HG02938 (cell line): ENCODE data around the gene NLRP13.
"Not testable (repeated sequence)": the region's sequence is repeated elsewhere in the genome, so short reads cannot be mapped to it uniquely, and the experiment has no call there.

ENCODE experiments used
- ATAC-seq: cut with Tn5 transposase; IDR thresholded peaks from one replicate; pipeline ENCODE4 v1.9.1; 2021; ENCODE audit warnings: mild to moderate bottlenecking, moderate library complexity; ENCODE audit not compliant: unreplicated experiment

NLRP13 gene, protein sequence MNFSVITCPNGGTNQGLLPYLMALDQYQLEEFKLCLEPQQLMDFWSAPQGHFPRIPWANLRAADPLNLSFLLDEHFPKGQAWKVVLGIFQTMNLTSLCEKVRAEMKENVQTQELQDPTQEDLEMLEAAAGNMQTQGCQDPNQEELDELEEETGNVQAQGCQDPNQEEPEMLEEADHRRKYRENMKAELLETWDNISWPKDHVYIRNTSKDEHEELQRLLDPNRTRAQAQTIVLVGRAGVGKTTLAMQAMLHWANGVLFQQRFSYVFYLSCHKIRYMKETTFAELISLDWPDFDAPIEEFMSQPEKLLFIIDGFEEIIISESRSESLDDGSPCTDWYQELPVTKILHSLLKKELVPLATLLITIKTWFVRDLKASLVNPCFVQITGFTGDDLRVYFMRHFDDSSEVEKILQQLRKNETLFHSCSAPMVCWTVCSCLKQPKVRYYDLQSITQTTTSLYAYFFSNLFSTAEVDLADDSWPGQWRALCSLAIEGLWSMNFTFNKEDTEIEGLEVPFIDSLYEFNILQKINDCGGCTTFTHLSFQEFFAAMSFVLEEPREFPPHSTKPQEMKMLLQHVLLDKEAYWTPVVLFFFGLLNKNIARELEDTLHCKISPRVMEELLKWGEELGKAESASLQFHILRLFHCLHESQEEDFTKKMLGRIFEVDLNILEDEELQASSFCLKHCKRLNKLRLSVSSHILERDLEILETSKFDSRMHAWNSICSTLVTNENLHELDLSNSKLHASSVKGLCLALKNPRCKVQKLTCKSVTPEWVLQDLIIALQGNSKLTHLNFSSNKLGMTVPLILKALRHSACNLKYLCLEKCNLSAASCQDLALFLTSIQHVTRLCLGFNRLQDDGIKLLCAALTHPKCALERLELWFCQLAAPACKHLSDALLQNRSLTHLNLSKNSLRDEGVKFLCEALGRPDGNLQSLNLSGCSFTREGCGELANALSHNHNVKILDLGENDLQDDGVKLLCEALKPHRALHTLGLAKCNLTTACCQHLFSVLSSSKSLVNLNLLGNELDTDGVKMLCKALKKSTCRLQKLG

DNA sequence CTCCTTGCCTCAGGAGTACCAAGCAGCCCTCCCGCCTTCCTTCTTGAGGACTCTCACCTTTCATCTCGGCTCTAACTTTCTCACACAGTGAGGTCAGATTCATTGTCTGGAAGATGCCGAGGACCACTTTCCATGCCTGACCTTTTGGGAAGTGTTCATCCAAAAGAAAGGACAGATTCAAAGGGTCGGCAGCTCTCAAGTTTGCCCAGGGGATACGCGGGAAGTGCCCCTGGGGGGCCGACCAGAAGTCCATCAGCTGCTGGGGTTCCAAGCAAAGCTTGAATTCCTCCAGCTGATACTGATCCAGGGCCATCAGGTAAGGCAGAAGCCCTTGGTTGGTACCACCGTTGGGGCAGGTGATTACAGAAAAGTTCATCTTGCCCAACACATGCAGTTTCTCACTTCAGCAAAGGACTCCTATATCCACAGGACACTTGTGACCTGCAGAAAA lies at the start of gene NLRP13:
TSS of gene NLRP13 (minus strand) at position 401 of the 451 bp plus-strand sequence. CDS start at position 376, 25 bp downstream.
- ATAC-seq = no peak

DNA sequence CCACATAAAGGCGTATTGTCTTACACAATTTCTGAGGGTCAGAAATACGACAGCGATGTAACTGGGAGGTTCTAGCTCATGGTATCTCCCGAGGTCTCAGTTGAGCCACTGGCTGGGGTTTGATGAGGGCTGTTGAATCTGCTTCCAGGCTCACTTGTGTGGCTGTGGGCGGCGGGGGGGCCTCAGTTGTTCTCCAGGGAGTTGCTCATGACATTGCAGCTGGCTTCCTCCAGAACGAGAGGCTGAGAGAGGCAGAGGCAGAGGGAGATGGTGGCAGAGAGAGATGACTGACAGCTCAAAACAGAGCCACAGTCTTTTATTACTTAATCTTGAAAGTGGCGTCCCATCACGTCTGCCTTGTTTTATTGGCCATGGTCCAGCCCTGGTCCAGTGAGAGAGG lies 48.3 kb upstream of the NLRP13 start:
- ATAC-seq = no peak

DNA sequence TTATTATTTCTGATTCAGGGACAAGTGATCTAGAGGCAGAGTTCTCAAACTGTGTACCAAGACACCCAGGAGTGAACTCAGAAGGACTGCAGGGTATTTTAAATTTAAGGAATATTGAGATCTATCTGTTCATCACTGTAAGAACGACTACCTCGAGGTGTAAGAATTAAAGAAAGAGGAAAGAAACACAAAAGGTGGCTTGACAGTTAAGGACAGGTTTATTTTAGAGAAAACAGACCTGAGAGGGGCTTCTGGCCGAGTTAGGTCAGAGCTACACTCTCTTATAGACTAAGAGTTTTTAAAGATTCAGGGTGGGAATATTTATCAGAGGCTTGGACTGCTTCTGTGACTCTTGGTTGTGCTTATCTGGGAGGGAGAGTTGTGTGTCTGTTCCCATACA lies 41.8 kb upstream of the NLRP13 start:
- no peak for ATAC-seq

DNA sequence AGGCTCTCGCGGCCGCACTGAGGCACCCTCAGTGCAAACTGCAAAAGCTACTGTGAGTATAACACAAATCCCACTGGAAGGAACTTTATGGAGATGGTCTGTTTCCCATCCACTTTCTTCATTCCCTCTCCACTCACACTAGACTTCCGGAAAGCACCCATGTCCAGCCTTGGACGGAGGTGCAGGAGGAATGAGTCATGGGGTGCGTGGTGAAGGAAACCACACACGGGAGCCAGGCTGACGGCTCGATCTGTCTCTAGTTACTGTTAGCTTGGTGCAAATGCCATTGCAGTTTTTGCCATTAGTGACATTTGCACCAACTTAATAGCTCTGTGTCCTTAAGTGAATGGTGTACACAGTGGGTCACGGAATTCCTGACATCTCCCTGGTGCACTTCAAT lies 30.1 kb upstream of the NLRP13 start:
- ATAC-seq = no peak

DNA sequence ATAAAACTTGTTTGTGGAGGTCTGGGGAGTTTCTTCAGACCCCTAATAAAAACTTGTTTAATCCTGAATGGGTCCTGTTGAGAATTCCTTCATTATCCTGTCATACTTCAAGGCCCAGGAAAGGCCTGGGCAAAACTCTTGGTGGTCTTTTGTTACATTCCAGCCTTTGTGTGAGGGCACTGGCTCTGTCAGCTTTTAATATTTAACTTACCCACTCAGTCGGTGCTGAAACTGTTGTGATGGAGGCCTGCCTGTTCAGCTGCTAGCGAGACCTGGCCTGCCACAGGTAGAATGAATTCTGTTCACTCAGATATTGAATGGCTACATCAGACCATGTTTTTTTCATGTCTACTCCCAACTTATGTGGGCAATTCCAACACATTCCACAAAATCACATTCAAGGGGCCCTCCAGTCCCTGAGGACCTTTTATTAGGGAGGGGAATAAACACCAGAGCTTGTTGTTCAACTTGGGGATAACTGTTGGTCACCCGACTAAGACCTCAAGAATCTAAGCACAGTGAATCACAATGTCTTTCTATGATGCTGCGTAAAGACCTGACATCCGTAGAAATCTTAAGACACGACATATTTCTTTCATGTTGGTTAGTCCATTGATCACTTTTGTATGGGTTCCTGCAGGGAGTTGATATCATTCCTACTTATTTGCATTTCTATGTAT lies 28.0 kb upstream of the NLRP13 start:
- no peak for ATAC-seq

DNA sequence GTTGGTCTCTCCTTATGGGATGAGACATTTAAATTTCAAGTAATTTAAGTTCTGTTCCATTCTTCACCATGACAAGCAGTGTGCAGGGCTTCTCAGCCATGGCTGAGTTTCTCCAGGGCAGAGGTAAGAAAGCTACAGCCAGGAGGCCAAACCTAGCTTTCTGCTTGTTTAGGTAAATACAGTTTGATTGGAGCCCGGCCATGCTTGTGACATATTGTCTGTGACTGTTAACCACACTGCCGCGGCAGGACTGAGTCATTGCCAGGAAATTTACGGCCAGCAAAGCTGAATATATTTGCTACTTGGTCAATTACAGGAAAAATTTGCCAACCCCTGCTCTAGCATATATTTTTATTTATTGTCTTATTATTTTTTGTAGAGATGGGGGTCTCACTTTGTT lies 26.2 kb upstream of the NLRP13 start:
- ATAC-seq = no peak

DNA sequence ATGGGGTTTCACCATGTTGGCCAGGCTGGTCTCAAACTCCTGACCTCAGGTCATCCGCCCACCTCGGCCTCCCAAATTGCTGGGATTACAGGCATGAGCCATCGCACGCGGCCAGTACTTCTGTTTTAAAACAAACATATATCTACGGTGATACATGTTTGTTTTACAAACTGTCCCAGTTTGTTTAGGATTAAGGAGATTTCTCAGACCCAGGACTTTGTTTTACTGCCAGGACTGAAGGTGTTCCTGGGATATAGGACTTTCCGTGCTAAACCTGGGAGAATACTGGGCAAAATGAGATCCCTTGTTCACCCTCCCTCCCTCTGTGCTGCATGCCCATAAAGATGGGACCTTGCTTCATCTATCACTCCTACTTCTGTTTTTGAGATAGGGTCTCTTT lies 24.3 kb upstream of the NLRP13 start:
- no peak for ATAC-seq

DNA sequence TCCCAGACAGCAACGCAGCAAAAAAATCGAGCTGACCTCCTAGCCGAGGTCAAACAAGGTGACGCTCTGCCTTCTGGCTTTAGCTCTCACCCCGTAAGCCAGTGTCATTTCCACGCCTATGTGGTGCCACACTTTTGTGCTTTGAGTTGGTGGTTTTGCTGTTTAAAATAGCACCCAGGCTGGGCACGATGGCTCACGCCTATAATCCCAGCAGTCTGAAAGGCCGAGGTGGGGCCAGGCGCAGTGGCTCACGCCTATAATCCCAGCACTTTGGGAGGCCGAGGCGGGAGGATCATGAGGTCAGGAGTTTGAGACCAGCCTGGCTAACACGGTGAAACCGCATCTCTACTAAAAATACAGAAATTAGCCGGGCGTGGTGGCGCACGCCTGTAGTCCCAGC lies 18.4 kb upstream of the NLRP13 start:
- not testable (repeated sequence) for ATAC-seq

DNA sequence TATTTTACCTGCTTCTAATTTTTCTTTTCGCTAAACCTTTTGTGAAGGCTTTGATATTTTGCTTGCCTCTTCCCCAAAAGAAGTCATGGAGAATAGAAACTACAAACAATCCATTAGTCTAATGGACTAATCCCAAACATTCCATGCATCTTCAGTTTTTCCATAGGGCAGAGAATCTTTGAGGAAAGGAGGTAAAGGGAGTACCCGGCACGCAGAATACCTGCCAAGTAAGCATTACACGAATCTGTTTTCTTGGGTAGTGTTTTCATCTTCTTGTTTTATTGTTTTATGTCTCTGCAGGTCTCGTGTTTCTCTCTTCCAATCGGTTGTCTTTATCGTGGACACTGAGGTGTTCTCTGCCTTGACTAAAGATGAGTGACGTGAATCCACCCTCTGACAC lies 15.4 kb upstream of the NLRP13 start, which contains the start of gene NLRP8:
TSS of gene NLRP8 (plus strand) at position 301 of the 400 bp plus-strand sequence.
- no peak for ATAC-seq

DNA sequence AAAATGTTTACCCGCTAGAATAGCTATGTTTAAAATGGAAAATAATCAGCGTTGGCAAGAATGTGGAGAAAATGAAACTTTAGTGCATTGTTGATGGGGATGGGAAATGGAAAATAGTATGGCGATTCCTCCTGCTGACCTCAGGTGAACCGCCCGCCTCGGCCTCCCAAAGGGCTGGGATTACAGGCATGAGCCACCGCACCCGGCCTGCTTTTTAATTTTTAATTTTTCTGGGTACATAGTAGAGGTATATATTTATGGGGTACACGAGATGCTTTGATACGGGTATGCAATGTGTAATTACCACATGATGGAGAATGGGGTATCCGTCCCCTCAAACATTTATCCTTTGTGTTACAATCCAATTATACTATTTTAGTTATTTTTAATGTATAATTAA lies 8.2 kb upstream of the NLRP13 start:
- no peak for ATAC-seq

DNA sequence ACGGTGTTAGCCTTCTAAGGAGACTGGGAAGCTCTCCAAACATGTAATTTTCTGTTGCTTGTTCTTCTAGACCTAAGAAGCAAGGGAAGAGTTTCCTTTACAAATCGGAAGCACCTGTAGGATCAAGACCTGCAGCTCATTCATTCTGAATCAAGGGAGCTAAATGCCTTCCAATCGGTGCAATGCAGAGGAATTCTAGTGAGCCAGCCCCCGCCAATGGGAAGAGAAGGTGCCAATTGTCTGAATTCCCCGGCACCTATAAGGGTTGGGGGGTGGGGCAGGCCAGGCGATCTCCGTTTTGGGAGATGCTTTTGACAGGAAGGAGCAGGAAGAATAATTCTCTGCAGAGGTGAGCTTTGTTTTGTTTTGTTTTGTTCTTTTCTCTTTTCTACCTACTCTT lies 7.1 kb upstream of the NLRP13 start:
- no peak for ATAC-seq

DNA sequence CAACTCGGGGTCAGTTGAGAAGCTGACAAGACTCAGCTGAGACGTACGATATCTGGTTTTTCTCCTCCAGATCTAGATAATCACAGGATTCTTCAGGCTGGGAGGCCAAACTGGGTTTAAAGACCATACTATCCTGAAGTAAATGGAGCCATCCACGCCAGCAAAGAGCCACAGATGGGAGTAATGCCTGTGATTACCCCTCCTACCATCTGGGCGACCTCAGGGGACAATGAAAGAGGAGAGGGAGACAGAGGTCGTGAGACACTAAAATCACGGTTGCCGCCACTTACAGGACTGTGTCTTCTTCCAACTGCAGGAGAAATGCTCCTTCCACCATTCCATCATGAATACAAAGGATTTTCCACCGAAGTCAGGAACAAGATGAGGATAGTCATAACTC lies 3.1 kb upstream of the NLRP13 start:
- ATAC-seq = no peak

DNA sequence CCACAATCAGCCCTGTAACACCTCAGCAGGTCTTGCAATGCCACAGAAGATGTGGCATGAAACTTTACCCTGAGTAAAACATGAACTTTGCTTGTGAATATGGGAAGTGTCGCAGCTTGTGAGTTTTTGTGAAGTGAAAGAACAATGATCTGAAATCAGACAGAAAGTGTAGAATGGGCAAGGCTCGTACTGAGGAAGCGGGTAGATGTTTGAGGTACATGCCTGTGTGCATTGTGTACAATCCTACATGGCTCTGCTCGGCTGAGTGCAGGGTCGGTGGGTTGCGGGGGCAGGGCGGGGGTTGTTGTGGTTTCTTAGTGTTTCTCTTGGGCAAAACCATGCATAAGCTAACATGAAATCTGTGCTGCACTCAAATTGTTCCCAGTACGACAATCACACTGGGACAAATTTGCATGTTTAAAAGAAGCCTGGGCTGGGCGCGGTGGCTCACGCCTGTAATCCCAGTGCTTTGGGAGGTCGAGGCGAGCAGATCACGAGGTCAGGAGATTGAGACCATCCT lies 1.1 kb downstream of the NLRP13 start:
- no peak for ATAC-seq

DNA sequence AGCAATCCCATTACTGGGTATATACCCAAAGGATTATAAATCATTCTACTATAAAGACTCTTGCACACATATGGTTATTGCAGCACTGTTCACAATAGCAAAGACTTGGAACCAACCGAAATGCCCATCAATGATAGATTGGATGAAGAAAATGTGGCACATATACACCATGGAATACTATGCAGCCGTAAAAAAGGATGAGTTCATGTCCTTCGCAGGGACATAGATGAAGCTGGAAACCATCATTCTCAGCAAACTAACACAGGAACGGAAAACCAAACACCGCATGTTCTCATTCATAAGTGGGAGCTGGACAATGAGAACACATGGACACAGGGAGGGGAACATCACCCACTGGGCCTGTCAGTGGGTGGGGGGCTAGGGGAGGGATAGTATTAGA lies 2.9 kb downstream of the NLRP13 start:
- ATAC-seq = not testable (repeated sequence)

DNA sequence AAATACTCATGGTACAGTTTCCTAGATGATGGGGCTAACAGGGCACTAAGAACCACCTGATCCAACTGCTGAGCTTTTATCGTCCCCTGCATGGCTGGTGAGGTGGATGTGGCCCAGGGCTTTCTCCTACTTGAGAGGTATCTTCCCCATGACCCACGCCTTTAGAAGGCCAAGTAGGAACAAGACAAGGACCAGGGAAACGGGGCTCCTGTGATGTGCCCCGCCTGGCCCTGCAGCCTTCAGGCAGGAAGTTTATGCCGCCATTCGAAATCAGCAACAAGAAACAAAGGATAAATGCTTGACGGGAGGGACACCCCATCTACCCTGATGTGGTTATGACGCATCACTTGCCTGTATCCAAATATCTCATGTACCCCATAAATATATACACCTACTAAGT lies 4.1 kb downstream of the NLRP13 start:
- ATAC-seq = no peak

DNA sequence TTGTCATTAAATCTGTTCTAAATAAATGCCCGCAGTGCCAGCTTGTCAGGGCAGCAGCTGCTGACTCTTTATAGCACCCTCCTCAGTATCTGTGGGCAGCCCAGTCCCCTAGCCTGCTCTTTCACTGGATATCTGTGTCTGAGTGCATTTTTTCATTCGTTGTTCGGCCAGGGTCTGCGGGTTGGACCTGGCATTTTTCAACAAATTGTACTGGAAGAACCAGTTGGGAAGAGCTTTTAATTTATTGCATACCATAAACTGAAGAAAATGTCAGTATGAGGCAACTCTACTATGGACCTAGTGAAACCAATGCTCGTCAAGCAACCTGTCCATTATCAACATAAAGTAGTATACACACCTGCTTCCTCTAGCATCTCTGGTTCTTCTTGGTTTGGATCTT lies 8.6 kb downstream of the NLRP13 start:
- ATAC-seq = no peak

DNA sequence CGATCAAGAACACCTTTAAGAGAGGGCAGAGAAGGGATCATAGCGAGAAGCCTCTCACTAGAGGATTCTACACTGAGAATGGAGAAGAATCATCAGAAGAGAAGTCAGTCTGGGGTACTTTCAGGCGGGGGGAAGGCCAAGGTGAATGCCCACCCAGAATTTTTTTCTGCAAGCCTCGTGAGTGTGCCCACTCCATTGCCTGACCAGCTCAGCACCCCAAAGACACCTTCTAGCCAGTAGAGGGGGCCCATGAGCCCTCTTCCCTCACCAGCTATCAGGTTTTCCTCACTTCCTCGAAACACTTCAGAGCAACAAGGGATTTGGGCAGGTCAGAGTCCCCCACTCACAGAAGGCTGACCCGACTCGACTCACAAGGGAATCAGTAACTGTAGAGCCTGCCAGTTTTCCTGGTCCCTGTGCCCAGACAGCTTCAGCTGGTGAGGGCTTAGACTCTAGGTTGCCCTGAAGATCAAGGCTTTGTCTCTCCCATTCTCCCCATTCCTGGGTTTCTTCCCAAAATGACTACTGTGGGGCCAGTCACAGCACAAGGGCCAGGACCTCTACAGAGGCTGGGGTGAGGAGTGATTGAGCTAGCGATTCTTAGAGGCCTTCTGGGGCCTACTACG lies 18.4 kb downstream of the NLRP13 start:
- no peak for ATAC-seq

DNA sequence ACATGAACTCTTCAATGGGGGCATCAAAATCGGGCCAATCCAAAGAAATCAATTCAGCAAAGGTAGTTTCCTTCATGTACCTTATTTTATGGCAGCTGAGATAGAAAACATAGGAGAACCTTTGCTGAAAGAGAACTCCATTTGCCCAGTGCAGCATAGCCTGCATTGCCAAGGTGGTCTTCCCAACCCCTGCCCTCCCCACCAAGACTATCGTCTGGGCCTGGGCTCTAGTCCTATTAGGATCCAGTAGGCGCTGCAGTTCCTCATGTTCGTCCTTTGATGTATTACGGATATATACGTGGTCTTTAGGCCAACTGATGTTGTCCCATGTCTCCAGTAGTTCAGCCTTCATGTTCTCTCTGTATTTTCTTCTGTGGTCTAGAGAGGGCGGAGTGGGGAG lies 19.2 kb downstream of the NLRP13 start:
- no peak for ATAC-seq

DNA sequence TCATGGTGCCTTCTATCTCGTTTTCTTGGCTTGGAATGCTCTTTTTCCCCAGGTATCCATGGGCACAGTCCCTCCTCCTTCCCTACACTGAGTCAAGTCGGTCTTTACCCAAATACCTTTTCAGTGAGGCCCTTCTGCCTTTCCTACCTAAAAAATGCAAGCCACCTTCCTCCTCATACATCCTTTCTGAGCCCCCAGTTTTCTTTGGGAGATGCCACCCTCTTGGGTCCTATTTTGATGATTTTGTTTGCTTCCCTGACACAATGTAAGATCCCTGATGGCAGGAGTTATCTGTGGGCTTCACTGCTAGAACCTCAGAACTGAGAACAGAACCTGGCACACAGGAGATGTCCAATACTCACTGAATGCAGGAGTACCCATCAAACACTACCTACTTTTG lies 22.3 kb downstream of the NLRP13 start:
- no peak for ATAC-seq

DNA sequence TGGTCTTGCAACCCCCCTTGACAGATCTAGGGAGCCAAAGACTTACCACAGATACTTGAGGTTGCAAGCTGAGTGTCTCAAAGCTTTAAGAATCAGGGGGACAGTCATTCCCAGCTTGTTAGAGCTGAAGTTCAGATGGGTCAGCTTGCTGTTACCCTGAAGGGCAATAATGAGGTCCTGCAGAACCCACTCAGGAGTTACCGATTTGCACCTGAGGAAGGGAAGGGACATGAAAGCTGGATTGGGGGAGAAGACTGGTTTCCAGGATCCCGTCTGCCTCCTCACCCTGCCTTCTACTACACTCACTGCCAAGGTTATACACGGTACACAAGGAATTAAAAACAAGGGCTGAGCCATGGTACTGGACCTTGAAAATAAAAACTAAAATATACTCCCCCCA lies 24.4 kb downstream of the NLRP13 start:
- ATAC-seq = no peak
